ENCODE results near the gene NR3C2. TPM values are rescaled to one million over a fixed set of nuclear protein-coding genes. Genes with fewer than 3 reads are reported as not detected.

Gene NR3C2
- total and polyA plus RNA-seq, 10 of the 15 experiments (the other 5 are each of a cell fraction or from before 2014, with no cell fraction given): 0.05 to 0.11 (median 0.08) TPM; not detected in 4

DNA sequence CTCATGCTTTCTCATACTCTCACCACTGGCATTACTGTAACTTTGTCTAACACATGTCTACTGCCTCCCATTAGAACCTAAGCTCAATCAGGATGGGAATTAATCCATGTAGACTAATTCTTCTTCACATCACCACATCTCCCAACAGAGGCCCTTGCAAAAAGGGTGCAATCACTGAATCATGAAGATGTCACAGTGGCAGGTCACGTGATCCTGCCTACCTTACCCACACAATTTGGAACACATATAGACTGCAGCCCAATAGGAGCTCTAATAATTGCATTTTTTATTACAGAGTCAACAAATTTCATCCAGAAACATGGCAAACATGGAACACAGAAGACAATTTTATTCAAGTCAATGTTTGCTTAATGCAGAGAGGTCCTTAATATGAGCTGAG, 146.6 kb downstream of the NR3C2 start:
- no peak for FAIRE-seq
- no peak for DNase-seq (ENCODE audit: low read depth, low spot score)
- H4K20me1 ChIP-seq (ENCODE audit: control insufficient read depth, insufficient read depth): no peaks in the 10 kb centered on the region
- no peaks in the 10 kb centered on the region for H3K4me1 ChIP-seq (ENCODE audit: control insufficient read depth, insufficient read depth, low read length)
- SMC1A ChIA-PET (ENCODE audit: uncharacterized antibody, unreplicated experiment): no interaction called here
- no peak overlapping the region for H3K4me2 ChIP-seq (ENCODE audit: control insufficient read depth, insufficient read depth)
- no peak overlapping the region for H3K4me3 ChIP-seq
- H3K79me2 ChIP-seq (ENCODE audit: control insufficient read depth, insufficient read depth, low read length): no peaks in the 10 kb centered on the region
- no peak overlapping the region for H3K9ac ChIP-seq (ENCODE audit: control insufficient read depth, insufficient read depth, low read length)
- in situ Hi-C loops (cut with MboI): no loop called here
- H3K27me3 ChIP-seq (replicated peaks in 1 of 2; ENCODE audit: control insufficient read depth in 2 of 2, insufficient read depth in 2 of 2, low read length in 1 of 2): no peaks in the 10 kb centered on the region
- POLR2A ChIA-PET: no interaction called here
- no peaks in the 10 kb centered on the region for H3K9me3 ChIP-seq (replicated peaks; ENCODE audit: control insufficient read depth, insufficient read depth, low read length)
- CTCF ChIA-PET: no interaction called here
- H2AFZ ChIP-seq (ENCODE audit: control insufficient read depth, low read depth, low read length): no peak overlapping the region
- H3K27ac ChIP-seq (ENCODE audit: control insufficient read depth, insufficient read depth): no peak overlapping the region
- ATAC-seq: no peak
- intact Hi-C loops (cut with micrococcal nuclease; ENCODE audit: unreplicated experiment): no loop called here
- no peaks in the 10 kb centered on the region for H3K36me3 ChIP-seq (ENCODE audit: control insufficient read depth in 2 of 2, insufficient read depth in 2 of 2, low read length in 1 of 2)
- BruUV-seq (replicated peaks): no TSS peak
- RAD21 ChIA-PET (ENCODE audit: unreplicated experiment): no interaction called here
- WGBS (ENCODE audit: insufficient coverage, insufficient replicate concordance, low lambda C conversion rate, missing lambda C conversion rate): 0% methylated on average over 1 of the region's 1 CpG
- no peak for TF ChIP-seq ZNF217 (IDR thresholded peaks at IDR 0.05)
- no peak for TF ChIP-seq IKZF1 (conservative IDR thresholded peaks at IDR 0.05)
- TF ChIP-seq MXI1 (IDR thresholded peaks at IDR 0.05; ENCODE audit: low read depth, low read length): no peak
- no peak for TF ChIP-seq HDGF (IDR thresholded peaks at IDR 0.05)
- no peak for TF ChIP-seq RFX5 (IDR thresholded peaks at IDR 0.05; ENCODE audit: low read depth, low read length)
- no peak for TF ChIP-seq HDAC6 (IDR thresholded peaks at IDR 0.05; ENCODE audit: unreplicated experiment)
- no peak for TF ChIP-seq PML (IDR thresholded peaks at IDR 0.05; ENCODE audit: low read length)
- TF ChIP-seq, protein P1, sequence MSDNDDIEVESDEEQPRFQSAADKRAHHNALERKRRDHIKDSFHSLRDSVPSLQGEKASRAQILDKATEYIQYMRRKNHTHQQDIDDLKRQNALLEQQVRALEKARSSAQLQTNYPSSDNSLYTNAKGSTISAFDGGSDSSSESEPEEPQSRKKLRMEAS (IDR thresholded peaks at IDR 0.05; ENCODE audit: low read depth, low read length): no peak
- TF ChIP-seq, protein P2, sequence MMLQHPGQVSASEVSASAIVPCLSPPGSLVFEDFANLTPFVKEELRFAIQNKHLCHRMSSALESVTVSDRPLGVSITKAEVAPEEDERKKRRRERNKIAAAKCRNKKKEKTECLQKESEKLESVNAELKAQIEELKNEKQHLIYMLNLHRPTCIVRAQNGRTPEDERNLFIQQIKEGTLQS (IDR thresholded peaks at IDR 0.05; ENCODE audit: borderline replicate concordance, extremely low read depth, low read depth, low read length): no peak
- TF ChIP-seq BHLHE40 (IDR thresholded peaks at IDR 0.05; ENCODE audit: borderline replicate concordance in 1 of 2, low read depth in 2 of 2, low read length in 1 of 2): no peak
- TF ChIP-seq, protein P3, sequence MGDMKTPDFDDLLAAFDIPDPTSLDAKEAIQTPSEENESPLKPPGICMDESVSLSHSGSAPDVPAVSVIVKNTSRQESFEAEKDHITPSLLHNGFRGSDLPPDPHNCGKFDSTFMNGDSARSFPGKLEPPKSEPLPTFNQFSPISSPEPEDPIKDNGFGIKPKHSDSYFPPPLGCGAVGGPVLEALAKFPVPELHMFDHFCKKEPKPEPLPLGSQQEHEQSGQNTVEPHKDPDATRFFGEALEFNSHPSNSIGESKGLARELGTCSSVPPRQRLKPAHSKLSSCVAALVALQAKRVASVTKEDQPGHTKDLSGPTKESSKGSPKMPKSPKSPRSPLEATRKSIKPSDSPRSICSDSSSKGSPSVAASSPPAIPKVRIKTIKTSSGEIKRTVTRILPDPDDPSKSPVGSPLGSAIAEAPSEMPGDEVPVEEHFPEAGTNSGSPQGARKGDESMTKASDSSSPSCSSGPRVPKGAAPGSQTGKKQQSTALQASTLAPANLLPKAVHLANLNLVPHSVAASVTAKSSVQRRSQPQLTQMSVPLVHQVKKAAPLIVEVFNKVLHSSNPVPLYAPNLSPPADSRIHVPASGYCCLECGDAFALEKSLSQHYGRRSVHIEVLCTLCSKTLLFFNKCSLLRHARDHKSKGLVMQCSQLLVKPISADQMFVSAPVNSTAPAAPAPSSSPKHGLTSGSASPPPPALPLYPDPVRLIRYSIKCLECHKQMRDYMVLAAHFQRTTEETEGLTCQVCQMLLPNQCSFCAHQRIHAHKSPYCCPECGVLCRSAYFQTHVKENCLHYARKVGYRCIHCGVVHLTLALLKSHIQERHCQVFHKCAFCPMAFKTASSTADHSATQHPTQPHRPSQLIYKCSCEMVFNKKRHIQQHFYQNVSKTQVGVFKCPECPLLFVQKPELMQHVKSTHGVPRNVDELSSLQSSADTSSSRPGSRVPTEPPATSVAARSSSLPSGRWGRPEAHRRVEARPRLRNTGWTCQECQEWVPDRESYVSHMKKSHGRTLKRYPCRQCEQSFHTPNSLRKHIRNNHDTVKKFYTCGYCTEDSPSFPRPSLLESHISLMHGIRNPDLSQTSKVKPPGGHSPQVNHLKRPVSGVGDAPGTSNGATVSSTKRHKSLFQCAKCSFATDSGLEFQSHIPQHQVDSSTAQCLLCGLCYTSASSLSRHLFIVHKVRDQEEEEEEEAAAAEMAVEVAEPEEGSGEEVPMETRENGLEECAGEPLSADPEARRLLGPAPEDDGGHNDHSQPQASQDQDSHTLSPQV (IDR thresholded peaks at IDR 0.05): no peak
- no peak for TF ChIP-seq ZNF384 (IDR thresholded peaks at IDR 0.05; ENCODE audit: borderline replicate concordance, low read depth, low read length)
- no peak for TF ChIP-seq E2F8 (IDR thresholded peaks at IDR 0.05; ENCODE audit: low read depth, partially characterized antibody)
- TF ChIP-seq NKRF (conservative IDR thresholded peaks at IDR 0.05): no peak
